ENCODE data around the gene NUDT1. TPM values are rescaled to one million over a fixed set of nuclear protein-coding genes. Genes with fewer than 3 reads are reported as not detected.
"Not testable (repeated sequence)": the region's sequence is repeated elsewhere in the genome, so short reads cannot be mapped to it uniquely, and the experiment has no call there.

NUDT1 gene
- total RNA-seq, 1 donor from 2014 or later, result 2.2 TPM

DNA sequence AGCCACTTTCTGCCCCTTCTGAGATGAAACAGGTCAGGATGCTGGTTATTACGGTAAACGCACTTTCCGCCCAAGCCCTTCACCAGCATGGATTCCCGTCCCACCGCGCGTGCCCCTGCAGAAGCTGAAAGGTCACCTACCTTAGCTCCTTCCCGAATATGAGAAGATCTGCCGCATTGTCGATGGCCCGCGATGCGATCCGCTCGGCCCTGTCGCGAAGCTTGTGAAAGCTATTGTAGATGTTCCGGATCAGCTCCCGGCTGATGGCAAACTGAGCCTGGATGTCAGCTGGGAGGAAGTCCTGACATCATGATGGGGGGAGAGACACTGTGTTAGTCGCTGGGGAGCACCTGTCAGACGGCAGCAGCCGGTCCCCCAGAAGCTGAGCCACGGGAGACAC, 22.1 kb downstream of the NUDT1 start:
- DNase-seq (ENCODE audit: low spot score) (no peak), ATAC-seq (no peak)

DNA sequence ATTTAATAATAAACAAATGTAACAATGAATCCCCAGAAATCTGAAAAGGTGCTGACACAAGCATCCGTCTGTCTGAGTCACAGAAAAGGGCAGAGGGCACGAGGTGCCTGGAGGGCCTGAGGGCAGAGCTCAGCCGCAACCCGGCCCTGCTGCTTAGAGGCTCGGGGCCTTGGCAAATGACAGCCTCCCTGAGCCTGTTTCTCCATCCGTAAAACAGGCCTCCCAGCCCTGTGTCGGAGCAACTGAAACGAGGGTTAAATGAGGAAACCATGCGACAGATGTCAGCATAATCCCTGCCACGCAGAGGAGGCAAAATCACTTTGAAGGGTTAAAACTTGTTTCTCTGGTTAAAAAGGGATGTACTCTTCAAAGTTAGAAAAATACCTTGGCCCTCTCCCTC, 24.9 kb downstream of the NUDT1 start:
- ATAC-seq (no peak), DNase-seq (ENCODE audit: low spot score) (no peak)

DNA sequence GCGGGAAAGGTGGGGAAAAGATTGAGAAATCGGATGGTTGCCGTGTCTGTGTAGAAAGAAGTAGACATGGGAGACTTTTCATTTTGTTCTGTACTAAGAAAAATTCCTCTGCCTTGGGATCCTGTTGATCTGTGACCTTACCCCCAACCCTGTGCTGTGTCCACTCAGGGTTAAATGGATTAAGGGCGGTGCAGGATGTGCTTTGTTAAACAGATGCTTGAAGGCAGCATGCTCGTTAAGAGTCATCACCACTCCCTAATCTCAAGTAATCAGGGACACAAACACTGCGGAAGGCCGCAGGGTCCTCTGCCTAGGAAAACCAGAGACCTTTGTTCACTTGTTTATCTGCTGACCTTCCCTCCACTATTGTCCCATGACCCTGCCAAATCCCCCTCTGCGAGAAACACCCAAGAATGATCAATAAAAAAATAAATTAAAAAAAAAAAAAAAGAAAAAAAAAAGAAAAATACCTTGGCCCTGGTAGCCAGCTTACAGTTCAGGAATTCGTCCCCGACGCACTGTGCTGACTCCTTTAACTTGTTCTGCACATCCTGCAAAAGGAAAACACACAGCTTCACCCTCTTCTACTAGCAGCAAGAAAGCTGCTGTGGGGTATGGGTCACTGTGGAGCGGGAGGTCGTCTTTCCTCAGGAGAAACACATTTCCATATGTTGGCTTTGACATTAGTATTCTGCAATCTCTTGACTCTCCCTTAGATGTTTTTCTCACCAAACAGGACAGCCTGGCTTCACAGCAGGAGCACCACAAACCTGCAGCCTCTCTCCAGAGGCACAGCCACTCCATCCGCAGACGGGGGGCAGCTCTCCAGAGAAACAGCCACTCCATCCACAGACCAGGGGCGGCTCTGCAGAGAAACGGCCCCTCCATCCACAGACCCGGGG, 27.3 kb downstream of the NUDT1 start:
- ATAC-seq, result peak; percentile 21

DNA sequence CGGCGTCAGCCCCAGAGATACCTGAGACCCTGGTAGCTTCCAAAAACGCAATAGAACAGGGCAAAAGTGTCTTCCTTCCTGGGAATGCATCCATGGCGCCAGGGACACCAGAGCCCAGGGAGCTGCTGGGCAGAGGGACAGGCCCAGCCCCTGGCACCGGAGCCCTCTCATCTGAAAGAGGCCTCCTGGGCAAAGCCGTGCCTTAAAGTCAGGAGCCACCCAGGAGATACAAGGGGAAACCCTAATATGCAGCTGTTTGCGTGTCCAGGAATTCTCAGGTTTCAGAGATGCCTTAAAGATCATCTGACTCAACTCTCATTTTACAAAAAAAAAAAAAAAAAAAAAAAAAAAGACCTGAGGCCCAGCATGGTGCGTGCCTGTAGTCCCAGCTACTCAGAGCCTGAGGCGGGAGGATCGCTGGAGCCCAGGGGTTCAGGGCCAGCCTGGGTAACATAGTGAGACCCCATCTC, 28.0 kb downstream of the NUDT1 start:
- DNase-seq (ENCODE audit: low spot score), result no peak
- ATAC-seq, result no peak

More for the DNA sequence above, 27.3 kb downstream of the NUDT1 start:
- not testable (repeated sequence) for DNase-seq (ENCODE audit: low spot score)

DNA sequence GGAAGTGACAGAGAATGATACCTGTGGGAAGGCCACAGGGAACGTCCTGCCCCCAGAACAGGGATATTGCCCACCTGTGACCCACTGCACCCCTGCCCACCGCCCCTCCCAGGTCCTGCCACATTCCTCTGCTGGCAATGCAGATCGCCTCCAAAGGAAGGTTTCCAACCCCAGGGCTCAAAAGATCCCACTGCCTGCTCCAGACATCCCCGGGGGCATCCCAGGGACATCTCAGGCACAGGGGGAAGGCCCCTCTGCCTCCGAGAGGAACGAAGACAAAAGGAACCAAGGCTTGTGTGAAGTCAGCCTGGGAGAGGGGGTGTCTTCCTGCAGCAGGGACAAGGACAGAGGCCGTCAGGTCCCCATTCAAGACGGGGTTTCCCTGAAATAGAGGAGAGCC, 28.5 kb downstream of the NUDT1 start:
- DNase-seq (ENCODE audit: low spot score) (no peak), ATAC-seq (no peak)

DNA sequence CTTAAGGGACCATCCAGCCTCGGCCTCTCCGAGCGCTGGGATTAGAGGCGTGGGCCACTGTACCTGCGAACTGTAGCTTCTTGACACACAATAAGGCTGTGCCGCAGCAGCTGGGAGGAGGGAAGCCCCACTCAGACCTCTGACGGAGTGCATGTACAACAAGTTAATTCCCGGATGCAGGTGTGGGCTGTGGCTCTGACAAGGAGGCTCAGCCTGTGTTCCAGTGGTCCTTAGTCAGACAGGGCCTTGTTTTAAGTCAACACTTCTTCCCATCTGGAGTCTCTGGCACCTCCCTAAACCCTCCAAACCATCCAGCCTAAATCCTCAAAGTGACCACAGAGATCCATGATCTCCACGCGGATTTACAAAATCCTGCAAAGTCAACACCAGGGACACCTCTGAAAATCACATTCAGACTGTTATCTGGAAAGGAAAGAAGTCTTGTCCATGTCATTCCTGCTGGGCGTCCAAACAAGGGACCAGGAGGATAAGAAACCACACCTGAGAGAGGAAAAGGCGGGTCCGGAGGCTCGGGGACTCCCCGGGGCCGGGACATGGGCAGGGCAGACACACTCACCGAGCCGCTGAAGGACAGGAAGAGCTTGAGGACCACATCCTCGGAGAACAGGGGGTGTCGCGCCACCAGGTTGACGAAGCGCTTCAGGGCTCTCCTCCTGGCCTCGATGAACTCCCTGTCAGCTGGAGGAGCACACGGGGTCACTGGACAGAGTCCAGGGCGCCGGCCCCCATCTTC, 29.4 kb downstream of the NUDT1 start:
- no peak for ATAC-seq
- DNase-seq (ENCODE audit: low spot score), result no peak

DNA sequence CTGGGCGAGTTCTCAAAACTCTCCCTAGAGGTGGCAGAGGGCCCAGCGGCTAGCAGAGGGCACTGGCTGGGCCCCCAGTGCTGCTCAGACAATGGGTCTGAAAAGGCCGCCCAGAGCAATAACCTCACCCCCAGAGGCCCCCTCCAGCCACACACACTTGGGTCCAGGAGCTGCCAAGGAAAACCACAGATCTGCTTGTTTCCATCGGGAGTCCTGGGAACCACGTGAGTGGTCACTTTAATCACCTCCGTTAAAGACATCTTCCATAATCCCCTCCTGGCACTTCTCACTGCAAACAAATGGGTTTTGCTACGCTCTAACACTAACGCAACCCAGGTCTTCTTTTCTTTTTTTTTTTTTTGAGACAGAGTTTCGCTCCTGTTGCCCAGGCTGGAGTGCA, 30.0 kb downstream of the NUDT1 start:
- no peak for ATAC-seq

DNA sequence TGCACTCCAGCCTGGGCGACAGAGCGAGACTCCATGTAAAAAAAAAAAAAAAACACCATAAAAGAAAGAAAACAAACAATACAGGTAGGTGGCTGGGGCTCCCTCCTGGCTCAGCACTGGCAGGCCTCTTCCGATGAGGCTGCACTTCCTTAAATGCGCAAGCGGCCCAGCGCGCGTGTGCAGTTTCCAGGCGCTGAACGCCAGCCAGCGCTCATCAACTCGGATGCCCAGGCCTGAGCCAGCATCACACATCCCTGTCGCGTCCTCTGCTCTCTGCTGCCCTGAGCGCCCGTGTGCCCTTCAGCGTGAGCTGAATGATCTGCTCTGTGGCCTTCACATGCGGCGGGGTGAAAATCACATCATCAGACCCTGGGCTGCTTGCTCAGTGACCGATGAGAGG, 31.8 kb downstream of the NUDT1 start:
- ATAC-seq (no peak), DNase-seq (ENCODE audit: low spot score) (no peak)

More for the DNA sequence above, 30.0 kb downstream of the NUDT1 start:
- DNase-seq (ENCODE audit: low spot score), result no peak

DNA sequence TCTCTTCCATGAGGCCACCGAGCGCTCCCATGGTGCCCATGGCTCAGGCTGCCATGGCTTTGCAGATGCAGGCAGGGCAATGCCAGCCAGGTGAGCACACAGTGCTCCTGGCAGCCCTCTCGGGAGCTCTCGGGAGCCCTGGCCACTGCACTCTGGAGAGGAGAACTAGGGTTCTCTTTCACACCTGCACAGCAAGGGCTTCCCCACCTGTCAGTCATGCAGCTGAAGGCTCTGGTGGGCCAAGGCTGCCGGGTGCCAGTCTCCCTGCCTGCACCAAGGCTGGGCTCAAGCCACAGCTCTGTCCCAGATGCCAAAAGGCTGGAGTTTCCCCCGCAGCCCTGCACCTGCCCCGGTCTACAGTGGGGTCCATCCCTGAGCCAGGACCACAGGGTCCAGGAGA, 32.6 kb downstream of the NUDT1 start:
- DNase-seq (ENCODE audit: low spot score) (no peak), ATAC-seq (no peak)

DNA sequence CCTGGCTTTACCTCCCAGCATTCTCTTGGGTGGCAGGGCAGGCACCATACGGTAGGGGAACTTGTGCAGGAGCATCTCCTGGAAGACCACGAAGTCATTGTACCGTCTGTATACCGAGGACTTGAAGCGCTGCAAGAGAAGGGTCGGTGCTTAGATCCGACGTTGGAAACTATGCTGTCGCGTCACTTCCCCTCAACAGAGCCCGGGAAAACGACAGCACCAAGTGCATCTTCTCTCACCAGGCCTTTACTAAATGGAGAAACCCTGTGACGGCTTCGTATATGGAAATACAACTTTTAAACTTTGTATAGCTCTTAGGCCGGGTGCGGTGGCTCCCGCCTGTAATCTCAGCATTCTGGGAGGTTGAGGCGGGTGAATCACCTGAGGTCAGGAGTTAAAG, 33.1 kb downstream of the NUDT1 start:
- DNase-seq (ENCODE audit: low spot score), result no peak
- no peak for ATAC-seq

DNA sequence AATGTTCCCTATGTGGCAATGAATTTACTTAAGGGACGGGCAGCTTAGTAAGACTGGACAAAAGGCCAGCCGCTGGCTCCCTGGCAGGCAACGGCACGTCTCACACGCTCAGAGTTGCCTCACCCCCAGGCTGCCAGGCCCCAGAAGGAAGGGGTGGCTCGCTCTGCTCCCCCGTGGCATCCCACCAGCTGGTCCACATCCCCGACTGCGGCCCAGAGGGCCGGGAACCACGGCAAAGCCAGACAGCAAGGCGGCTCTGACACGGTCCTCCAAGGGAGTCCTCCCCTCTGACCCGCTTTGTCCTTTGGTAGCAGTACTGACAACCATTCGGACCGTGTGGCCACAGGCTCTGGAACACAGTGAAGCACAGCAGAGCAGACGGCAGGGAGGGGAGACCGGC, 34.1 kb downstream of the NUDT1 start:
- ATAC-seq, result peak; percentile 14
- DNase-seq (ENCODE audit: low spot score), result no peak

DNA sequence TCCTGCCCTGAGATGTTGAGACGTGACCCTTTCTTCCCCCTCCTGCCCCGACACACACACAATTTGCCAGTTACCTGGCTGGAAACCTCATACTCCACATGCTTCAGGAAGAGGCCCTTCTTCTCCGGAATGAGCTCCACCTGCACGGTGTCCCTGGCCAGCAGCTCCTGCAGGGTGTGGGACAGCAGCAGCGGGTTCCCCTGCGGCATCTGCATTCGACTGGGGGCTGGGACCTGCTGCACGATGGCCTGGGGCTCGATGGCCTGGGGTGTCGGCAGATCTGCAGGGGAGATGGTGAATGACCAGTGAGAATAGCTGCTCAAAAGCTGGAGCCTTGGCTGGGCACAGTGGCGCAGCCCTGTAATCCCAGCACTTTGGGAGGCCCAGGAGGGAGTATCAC, 36.0 kb downstream of the NUDT1 start:
- DNase-seq (ENCODE audit: low spot score) (no peak), ATAC-seq (no peak)

DNA sequence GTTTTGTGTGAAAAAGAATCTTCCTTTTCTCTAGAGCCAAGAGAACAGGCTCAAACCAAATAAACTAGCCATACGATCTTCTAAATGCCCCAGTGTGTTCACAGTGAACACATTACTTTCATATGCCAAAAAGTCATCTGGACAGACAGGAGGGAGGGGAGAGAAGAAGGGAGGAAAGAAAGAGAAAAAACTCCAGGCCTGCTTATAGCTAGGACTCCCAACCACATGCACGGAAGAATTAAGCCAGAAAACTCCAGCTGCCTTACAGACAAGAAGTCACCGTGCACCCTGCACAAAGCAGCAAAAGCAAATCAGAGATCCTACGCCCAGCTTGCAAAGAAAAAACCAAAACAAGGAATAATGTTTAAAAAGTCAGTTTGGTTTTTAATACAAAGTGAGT, 37.9 kb downstream of the NUDT1 start:
- no peak for DNase-seq (ENCODE audit: low spot score)
- ATAC-seq, result no peak

DNA sequence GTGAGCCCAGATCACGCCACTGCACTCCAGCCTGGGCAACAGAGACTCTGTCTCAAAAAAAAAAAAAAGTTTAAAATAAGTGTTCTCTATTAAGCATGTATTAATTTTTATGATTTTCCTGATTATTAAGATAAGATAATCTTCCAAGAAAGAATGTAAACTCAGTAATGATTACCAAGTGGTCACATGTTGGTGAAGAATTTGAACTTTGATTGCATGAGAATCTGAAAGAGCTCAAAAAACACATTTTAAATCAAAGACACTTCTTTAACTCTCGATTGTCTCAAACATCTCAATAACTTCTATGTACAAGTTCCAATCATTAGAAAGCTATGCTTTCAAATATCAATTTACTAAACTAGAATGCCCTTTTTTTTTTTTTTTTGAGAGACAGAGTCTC, 38.4 kb downstream of the NUDT1 start:
- ATAC-seq (peak; percentile 42), DNase-seq (ENCODE audit: low spot score) (no peak)

DNA sequence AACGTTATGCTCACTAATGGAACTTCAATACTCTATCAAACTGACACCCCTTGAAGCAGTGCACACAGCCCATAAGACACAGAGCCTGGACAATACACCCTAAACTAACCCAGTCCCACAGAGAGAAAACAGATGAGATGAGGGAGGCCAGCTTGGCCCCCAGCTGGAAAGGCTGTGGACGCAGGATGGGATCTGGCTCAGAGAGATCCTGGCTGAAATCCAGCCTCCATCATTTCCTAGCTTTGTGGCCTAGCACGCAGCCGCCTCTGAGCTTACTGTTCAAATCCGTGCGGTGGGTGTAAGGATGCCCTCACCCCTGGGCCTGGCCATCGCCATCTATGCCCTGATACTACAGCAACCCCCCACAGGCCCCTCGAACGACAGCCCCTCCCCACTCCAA, 39.5 kb downstream of the NUDT1 start:
- no peak for DNase-seq (ENCODE audit: low spot score)
- ATAC-seq, result peak; percentile 47

DNA sequence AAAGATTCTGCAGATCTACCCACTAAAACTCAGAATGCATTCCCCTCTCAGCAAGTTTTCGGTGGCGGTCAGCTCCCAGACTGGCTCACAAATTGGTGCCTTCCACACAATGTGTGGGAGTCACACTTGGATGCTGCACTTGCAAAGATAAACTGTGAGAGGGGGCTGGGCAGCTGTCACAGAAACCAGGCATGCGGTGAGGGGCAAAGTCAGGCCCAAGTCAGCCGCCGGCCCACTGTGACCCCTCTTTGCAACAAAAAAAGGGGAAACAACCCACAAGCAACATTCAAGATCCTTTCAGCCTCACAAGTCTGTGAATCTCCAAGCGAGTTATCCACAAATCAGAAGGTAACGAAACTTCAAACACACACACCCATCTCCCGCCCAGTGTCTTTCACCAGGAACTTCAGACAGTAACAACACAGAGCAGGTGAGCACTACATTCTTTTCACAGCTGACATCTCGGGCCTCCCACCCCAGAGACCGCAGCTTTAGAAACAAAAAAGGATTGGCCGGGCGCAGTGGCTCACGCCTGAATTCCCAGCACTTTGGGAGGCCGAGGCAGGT, 40.2 kb downstream of the NUDT1 start:
- DNase-seq (ENCODE audit: low spot score) (no peak), ATAC-seq (no peak)

DNA sequence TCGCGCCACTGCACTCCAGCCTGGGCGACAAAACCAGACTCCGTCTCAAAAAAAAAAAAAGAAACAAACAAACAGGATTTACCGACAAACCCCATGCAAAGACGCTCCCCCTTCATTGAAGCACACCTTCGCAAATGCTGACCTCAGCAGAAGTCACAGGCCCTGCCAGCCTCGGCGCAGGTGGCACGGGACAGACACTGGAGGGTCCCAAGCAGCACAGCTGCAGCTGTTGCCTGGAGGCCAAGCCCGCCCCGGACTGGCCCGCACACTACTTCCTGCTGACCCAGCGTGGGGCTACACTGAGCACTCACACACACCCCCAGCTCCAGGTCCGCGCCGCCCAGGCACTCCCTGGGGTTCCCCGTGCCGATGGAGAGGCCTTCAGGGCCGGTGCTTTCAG, 41.0 kb downstream of the NUDT1 start:
- no peak for DNase-seq (ENCODE audit: low spot score)
- ATAC-seq, result no peak

DNA sequence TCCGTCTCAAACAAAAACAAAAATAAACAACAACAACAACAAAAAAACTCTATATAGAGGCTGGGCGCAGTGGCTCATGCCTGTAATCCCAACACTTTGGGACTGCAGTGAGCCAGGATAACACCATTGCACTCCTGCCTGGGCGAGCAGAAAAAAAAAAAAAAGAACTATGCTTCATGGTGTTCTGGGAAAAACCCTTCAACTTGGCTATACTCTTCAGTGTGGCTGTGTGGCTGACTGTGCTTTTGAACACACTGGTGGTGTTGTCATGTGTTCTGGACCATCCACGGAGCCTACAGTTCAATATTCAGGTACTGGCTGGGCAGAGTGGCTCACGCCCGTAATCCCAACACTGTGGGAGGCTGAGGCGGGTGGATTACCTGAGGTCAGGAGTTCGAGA, 45.7 kb downstream of the NUDT1 start:
- ATAC-seq (no peak), DNase-seq (ENCODE audit: low spot score) (no peak)

DNA sequence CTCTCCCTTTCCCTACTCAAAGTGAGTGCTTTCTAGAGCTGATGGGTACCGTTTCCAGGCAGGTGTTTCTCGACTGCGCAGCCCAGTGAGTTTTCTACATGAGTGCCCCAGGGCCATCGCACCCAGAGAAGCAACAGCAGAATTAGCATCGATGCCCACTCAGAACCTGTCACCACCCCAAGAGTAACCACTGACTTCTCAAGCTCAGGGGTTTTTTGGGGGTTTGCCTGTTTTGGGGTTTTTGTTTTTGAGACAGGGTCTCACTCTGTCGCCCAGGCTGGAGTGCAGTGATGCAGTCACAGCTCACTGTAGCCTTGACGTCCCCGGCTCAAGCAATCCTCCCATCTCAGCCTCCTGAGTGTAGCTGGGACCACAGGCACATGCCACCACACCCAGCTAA, 46.5 kb downstream of the NUDT1 start:
- DNase-seq (ENCODE audit: low spot score), result no peak
- ATAC-seq, result no peak

DNA sequence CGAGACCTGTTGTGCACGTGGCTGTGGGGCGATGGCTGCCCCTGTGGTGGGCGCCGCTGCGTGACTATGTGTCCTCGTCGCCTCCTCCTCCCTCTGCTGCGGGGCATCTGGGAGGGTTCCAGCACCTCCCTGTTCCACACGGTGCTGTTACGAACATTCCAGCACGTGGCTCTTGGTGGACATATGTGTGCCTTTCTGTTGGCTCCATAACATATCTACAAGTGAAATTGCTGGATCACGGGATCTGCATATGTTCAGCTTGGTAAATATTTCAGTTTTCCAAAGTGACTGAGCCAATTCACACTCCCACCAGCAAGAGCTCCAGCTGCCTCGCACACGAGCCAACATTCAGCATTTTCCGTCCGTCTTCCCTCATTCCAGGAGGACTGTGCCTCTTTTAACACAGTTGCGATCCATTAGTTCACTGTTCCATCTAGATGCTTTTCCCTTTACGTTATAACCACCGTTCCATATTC, 47.1 kb downstream of the NUDT1 start:
- no peak for DNase-seq (ENCODE audit: low spot score)
- no peak for ATAC-seq

DNA sequence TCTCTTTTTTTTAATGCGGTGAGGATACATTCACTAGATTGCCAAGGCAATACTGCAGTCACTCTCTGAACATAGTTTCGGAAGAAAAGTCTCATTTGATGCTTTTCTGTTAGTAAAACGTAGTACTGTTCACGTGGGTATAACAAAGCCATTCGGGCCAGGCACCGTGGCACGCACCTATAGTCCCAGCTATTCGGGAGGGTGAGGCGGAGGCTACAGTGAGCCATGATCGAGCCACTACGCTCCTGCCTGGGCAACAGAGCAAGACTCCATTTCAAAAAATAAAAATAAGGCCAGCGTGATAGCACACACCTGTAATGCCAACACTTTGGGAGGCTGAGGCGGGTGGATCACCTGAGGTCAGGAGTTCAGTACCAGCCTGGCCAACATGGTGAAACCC, 47.6 kb downstream of the NUDT1 start:
- DNase-seq (ENCODE audit: low spot score) (no peak), ATAC-seq (no peak)

DNA sequence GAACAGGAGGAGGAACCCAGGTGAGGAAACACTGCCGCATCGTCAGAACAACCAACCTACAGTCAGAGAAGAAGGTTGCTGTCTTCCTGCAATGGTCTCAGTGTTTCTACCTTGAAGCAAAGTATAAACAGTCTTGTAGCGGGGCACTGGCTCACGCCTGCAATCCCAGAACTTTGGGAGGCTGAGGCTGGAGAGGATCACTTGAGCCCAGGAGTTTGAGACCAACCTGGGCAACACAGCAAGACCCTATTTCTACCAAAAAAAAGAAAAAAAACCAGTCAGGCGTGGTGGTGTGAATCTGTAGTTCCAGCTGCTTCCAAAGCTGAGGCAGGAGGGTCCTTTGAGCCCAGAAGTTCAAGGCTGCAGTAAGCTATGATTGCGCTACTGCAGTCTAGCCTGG, 48.9 kb downstream of the NUDT1 start:
- DNase-seq (ENCODE audit: low spot score) (no peak), ATAC-seq (no peak)

Data from left lobe of liver (tissue), 2 donors.